Stimulated activated naive CD4-positive, alpha-beta T cell treated with Interleukin-2 at 50 U/mL for 16 hours (primary cell): ENCODE measurements around the gene TRIM25.

Experiments used
- DNase-seq: peaks from one replicate; lab custom pipeline; 2025; lab: John Stamatoyannopoulos, UW

The TRIM25 gene

DNA sequence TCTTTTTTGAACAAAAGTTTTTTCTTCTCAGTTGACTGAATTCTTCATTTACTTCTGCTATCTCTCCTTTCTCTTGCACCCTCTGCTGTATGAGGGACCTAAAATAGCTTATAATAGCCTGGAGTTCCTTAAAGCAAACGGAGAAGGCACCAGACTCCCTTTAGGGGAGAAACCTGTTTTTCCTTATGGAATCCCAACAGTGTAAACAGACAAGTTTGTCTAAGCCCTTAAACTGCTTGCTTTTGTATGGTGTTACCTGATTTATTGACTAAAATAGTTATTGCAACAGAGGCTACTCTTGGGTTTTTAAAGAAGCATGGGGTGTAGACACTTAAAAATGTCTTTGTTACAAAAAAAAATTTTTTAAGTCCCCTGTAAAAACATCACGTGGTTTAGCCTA lies 12.9 kb upstream of the TRIM25 start:
- no peak for DNase-seq

DNA sequence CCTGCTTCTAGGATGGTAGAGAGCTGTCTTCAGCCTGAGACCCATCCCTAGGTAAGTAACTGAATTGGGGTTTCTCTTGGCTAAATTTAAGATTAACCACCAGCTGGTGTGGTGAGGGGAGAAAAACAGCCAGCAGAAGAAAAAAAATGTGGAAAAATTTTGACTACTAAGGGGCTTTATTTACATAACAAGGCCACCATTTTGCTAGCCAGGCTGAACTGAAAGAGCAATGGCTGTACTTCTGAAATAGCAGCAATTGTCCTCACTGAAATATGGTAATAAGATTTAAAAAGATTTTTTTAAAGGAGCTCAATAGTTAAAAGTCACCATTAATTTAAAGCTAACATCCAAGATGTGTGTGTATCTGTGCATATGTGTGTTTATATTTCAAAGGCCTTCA lies 12.4 kb upstream of the TRIM25 start:
- no peak for DNase-seq

DNA sequence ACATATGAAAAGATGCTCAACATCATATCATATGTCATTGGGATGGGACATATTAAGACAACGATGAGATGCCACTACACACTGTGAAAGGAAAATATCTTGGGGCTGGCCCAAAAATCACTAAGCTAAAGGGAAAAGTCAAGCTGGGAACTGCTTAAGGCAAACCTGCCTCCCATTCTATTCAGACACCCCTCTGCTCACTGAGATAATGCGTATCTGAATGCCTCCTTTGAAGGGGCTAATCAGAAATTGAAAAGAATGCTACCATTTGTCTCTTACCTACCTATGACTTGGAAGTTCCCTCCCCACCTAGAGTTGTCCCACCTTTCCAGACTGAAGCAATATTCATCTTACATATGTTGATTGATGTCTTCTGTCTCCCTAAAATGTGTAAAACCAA lies 11.2 kb upstream of the TRIM25 start:
- no peak for DNase-seq

DNA sequence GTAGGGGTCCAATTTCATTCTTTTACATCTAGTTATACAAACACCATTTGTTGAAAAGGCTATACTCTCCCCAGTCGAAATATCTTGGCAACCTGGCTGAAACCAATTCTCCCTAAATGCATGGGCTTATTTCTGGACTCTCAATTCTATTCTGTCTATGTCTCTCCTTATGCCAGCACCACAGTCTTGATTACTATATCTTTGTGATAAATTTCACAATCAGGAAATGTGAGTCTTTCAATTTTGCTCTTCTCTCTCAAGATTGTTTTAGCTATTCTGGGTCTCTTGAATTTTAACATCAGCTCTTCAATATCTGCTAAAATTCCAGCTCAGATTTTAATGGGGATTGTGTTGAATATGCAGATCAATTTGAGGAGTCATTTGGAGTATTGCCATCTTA lies 5.9 kb upstream of the TRIM25 start:
- DNase-seq: no peak

DNA sequence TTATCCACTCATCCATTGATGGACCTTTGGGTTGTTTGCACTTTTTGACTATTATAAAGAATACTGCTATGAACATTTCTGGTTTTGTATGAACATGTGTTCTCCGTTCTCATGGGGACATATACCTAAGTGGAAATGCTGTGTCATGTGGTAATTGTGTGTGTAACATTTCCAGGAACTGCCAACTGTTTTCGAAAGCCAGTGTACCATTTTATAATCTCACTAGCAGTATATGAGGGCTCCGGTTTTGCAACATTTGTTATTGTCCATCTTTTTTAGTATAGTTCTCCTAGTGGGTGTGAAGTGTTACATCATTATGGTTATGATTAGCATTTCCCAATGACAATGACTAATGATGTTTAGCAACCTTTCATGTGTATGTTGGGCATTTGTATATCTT lies 5.1 kb upstream of the TRIM25 start:
- DNase-seq: no peak

DNA sequence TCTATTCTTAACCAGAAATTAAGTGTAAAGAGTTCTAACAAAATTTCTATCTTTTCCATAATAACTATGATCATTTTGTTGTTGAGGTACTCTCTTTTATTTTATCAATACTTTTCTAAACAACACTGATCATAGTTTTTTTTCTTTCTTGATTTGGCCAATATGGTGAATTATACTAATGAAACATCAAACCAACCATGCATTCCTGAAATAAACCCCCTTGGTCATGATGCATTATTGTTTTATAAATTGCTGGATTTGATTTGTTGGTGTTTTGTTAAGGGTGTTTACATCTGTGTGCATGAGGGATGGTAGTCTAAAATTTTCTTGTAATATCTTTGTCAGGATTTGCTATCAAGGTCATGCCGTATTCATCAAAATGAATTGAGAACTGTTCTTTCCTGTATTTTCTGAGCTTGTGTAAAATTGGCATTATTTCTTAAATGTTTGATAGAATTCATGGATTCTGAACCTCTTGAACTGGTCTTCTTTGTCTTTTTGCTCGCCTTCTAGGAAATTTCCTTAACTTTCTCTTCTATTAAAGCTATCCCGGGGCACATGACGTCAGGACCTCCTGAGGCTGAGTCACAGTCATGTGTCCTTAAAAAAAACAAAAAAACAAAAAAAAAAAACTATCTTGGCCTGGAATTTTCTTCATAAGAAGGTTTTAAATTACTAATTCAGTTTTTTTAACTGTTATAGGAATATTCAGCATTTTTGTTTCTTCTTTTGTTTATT lies 3.9 kb upstream of the TRIM25 start:
- no peak for DNase-seq

DNA sequence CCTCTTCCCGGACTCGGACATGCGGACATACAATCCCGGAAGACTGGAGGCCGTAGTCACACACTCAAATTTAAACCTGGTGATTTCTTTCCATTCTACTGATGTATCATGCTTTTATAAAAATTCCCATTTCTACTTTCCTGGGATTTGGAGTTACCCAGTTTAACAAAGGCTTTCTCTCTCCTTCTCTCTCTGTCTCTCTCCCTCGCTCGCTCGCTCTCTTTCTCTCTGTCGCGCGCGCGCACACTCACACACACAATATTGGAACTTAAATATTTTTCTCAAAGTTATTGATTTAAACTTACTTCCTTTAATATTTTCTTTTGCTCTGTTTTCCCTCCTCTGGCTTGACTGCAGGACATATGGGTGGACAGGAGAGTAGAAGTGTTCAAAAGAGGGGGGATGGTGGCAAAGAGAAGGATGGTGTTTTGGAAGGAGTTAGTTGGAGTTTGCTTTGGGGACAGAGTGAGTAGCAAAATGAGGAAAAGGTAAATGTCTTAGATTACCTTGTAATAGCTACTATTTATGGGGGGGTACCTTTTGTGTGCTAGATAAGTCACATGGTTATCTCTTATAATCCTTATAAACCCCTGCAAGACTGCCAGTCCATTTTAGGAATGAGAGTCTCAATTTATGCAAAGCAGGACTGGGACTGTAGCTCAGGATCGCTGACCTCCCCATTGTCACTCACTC lies 878 bp upstream of the TRIM25 start:
- DNase-seq: no peak

DNA sequence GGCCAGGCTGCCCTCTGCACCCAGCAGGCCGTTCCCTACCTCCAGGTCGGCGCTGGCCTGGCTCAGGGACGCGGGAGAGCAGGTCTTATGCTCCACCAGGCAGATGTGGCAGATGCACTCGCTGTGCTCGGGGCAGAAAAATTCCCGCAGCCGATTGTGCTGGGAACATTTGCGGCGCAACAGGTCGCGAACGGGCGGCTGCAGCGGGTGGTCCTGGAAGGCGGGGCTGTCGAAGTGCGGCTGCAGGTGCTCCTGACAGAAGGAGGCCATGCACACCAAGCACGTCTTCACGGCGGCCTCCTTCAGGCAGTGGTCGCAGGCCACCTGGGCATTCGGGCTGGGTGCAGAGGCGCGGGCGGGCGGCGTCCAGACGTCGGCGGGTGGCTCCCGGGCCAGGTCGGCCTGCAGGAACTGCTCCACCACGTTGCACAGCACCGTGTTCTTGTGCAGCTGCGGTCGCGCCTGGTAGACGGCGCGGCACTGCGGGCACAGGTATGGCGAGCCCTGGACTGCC lies 439 bp downstream of the TRIM25 start:
- no peak for DNase-seq

DNA sequence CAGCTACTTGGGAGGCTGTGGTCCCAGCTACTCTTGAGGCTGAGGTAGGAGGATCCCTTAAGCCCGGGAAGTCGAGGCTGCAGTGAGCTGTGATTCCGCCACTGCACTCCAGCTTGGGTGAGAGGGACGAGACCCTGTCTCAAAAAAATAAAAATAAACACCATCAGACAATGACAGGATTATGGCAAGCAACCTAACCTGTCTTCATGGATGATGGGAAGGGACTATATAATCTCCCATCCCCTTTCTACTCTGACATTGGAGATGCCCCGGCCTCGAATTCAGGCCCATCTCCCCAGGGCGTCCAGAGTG lies 893 bp downstream of the TRIM25 start:
- DNase-seq: no peak

DNA sequence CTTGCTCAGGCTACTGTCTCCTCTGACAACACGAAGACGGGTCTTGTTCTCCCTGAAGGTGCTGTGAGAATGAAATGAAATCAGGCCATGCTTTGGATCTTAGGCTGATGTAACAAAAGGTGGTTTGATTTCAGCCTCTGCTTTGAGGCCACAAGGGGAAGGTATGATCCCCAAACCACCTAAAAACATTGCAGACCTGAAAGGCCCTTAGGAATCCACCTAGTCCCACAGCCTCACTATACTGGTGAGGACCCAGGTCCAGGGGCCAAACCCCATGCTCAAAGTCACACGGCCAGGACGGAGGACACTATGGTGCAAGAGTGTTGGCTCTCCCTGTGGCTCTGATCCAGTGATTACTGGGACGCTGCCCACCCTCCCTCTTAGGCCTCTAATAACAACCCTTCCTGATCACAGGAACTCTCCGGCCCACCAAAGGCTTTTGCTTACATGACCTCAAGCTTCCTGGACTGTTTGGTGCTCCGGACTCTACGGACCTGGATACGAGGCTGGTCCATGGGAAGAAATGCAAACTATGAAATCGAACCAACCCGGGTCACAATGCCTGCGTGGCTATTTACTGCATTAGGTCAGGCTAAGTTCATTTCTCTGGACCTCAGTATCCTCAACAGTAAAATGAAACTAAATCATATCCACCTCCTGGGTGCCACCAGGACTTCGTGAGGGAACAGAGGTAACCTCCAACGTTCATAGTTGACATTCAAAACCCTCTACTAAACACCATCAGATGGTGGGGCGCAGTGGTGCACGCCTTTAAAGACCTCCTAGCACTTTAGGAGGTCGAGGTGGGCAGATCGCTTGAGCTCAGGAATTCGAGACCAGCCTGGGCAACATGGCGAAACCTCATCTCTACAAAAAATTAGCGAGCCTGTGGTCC lies 1.5 kb downstream of the TRIM25 start:
- peak; percentile 9 for DNase-seq

DNA sequence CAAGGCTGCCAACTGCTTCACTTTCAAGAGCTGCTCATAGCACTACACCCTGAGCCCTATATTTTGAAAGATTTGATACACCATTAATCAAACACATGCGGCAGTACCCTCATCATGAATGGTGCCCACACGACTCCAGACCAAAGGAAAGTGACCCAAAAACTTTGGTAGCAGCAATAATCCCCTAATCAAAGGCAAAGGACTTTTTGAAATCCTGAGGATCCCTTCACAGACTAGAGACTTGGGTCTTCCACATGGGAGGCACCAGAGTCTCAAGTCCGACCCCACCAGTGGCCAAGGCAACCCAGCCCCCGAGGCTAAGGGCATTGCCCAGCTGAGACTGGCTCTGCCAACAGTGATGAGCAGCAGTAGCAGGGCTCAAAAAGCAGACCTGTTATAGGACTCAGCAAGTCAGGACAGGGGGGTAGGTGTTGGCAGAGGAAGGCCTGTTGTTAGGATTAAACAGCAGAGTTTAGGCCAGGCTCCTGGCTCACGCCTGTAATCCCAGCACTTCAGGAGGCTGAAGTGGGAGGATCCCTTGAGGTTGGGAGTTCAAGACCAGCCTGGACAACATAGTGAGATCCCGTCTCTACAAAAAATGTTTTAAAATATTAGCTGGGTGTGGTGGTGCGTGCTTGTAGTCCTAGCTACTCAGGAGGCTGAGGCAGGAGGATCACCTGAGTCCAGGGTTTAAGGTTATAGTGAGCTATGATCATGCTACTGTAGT lies 3.2 kb downstream of the TRIM25 start:
- DNase-seq: no peak

DNA sequence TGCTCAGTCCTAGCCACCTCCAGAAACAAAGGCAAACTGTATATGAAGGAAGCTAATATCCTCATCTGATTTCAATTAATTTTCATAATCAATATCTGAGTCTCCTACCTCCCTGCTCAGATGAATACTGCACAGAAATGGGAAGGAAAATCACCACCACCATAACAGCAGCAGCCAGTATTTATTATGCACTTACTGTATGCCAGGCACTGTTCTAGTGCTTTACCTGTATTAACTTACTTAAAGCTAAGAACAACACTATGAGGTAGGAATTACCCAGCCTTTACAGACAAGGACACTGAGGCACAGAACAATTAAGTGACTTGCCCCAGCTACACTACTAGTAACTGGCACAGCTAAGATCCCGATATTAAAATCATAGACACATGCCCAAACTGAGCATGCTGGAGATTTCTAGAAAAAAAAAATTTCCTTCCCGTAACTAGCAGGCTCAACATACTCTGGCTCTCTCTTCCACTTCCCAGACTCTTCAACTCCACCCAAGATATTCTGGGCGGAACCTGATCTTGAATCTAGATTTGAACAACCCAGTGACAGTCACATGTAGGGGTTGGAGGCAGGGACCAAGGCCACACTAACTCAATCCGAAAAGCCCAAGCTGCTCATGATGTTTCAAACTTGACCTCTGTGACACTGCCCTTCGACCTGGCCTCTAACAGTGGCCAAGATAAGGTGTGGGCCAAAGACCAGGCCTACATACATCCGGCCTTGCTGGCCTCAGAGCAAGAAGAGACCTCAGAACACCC lies 3.9 kb downstream of the TRIM25 start:
- DNase-seq: no peak

DNA sequence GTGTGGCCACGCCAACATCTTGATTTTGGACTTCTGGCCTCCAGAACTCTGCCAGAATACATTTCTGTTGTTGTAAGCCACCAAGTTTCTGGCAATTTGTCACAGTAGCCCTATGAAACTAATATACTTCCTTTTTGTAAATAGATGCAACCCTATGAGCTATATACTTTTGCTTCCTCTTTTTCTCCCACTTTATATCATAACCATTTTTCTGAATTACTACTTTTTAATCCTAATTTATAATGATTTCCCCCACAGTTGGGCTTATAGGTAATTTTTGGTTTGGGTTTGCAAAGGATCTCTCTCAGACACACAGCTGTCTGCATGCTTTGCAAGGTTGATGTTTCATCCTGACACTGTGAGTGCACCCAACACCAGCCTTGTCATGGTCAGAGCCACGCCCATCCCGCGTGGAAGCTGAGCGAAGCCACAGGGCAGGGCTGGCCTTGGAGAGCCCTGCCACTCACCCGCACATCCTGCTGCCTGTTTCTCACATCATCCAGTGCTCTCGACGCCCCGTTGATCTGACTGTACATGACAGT lies 5.8 kb downstream of the TRIM25 start:
- peak; percentile 22 for DNase-seq

DNA sequence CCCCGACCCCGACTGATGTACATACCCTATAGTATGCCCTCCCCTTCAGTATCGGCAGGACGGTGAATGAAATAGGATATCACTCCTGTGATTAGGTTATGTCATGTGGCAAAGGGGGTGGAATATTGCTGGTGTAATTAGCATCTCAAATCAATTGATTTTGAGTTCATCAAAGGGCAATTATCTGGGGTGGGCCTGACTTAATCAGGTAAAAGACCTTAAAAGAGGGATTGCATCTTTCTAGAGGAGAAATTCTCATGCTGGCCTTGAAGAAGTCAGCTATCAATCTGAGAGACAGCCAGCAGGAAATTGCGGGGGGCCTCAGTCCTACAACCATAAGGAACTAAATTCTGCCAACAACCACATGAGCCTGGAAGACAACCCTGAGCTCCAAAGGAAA lies 10.3 kb downstream of the TRIM25 start:
- no peak for DNase-seq

DNA sequence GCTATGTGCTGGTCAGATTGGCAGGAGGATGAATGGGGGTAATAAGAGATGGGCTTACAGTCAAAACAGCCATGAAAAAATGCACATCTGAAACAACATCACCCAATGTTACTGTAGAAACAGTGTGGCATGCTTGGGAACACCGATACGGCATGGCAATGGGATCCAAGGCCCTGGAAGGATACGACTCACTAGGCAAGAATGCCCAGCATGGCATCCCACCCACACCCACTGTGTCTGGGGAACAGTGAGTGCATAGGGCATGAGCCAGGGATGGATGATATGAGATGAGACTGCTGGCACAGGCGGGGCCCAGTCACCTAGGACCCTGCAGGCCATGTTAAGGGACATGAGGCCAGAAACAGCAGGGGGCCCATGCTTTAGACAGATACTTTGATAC lies 11.5 kb downstream of the TRIM25 start:
- no peak for DNase-seq

DNA sequence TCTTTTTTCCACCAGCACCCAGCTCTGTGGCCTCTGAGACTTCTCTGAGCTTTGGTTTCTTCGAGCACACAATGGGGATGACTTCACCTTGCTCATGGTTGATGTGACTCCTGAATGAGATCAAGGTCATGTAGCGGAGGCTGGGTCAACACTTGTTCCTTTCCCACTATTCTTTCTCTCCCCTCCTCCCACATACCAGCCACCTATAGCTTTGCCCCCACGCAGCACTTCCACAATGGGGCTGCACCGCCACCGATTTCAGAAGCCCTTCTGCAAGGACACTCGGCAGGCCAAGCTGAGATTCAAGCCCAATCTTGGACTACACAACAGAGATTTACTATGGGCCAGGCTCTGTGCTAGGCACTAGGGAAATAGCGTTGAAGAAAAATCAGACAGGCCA lies 14.4 kb downstream of the TRIM25 start:
- DNase-seq: no peak

DNA sequence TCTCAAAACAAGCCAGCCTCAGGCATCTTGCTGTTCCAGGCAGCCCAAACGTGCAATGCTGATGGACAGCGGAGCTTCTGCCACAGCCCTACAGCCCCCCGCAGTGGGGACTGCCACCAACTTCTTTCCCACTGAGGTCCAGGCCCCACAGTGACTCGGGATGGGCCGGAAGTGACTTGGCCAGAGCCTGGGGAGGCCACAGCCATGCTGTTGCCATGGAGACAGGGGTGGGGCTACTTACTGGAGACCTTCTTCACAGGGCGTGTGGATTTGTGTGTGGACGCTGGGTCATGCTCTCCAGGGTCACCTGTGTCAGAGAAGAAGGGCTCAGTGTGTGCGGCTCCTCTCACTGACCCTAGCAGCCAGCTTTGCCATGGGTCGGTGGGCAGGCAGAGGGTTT lies 15.0 kb downstream of the TRIM25 start:
- DNase-seq: no peak

DNA sequence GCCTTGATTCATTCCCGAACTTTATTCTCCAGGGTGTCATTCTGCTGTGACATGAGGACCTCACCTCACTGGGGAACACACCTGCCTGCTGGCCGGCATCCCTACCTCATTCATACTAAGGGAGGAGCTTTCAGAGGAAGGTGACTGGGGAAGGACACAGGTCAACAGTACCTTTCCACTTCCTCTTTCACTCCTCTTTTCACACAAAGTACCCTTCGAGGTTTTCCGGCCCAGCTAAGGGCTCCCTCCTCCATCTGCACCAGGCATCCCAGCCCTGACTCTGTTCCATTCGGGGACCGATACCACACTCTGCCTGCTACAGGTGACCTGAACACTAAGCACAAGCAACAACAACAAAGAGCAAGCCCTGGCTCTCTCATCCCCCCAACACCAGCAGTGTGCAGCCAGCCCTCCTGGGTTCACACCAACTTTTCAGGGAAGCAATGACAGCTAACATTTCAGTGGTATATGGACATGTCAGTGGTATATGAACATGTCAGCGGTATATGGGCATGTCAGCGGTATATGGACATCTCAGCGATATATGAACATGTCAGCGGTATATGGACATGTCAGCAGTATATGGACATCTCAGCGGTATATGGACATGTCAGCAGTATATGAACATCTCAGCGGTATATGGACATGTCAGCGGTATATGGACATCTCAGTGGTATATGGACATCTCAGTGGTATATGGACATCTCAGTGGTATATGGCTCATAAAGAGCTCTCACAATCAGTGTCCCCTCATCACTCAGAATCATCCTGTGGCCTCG lies 16.0 kb downstream of the TRIM25 start:
- no peak for DNase-seq

DNA sequence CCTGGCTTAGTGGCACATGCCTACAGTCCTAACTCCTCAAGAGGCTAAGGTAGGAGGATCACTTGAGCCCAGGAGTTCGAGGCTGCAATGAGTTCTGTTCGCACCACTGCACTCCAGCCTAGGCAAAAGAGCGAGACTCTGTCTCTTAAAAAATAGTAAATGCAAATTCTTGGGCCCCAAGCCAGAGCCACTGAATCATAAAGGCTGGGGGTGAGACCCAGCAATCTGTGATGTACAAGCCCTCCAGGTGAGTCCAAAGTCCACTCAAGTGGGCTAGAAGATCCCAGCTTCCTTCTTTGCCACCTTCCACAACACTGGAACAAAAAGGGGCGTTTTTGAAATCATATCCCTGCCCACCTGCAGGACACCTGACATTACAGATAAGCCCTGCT lies 16.9 kb downstream of the TRIM25 start:
- DNase-seq: no peak

DNA sequence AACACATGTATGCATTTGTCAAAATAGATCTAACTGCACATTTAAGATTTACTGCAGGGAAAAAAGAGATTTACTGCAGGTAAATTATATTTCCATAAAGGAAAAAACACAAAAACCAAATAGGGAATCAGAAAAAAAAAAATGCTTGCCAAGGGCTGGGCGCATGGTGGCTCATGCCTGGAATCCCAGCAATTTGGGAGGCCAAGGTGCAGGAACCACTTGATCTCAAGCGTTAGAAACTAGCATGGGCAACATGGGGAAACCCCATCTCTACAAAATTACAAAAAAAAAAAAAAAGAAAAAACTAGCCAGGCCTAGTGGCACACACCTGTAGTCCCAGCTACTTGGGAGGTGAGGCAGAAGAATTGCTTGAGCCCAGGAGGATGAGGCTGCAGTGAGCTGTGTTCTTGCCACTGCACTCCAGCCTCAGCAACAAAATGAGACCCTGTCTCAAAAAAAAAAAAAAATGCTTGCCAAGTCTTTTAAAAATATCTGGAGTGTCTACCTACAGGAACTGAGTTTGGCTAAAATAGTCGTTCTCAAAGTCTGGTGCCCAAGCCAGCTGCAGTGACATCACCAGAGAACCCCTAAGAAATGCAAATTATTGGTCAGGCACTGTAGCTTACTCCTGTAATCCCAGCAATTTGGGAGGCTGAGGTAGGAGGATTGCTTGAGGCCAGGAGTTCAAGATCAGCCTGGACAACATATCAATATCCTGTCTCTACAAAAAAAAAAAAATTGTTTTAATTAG lies 17.5 kb downstream of the TRIM25 start:
- no peak for DNase-seq
